NK-92 (cell line): ENCODE data around the gene TBCK.

ENCODE experiments used
- DNase-seq: peaks from one replicate; lab custom pipeline; 2025; ENCODE audit not compliant: unreplicated experiment; lab: John Stamatoyannopoulos, UW

Gene TBCK

GRCh38 chr4:106315968-106316772, at the start of gene TBCK, which contains the start of gene AIMP1:
Gene TBCK (minus strand): TSS chr4:106316209. CDS start chr4:106308960, 7,249 bp downstream.
Gene AIMP1 (plus strand): TSS chr4:106316550. CDS start chr4:106325010, 8,460 bp downstream.
- peak; percentile 23 for DNase-seq

- DNase-seq = no peak
Observed at GRCh38 chr4:106365613-106366012, 49.6 kb upstream of the TBCK start.

- DNase-seq = no peak
Observed at GRCh38 chr4:106364282-106364681, 48.3 kb upstream of the TBCK start.

GRCh38 chr4:106362086-106362825, 46.2 kb upstream of the TBCK start:
- DNase-seq = no peak

GRCh38 chr4:106358899-106359298, 42.9 kb upstream of the TBCK start:
- DNase-seq = no peak

- no peak for DNase-seq
Observed at GRCh38 chr4:106355193-106355592, 39.2 kb upstream of the TBCK start.

- no peak for DNase-seq
Observed at GRCh38 chr4:106353786-106354185, 37.8 kb upstream of the TBCK start.

- no peak for DNase-seq
Observed at GRCh38 chr4:106351016-106351415, 35.0 kb upstream of the TBCK start.

- DNase-seq = no peak
Observed at GRCh38 chr4:106347167-106347566, 31.2 kb upstream of the TBCK start.

- DNase-seq = no peak
Observed at GRCh38 chr4:106344647-106344970, 28.6 kb upstream of the TBCK start.

- no peak for DNase-seq
Observed at GRCh38 chr4:106343865-106344646, 28.0 kb upstream of the TBCK start.

GRCh38 chr4:106340774-106341173, 24.8 kb upstream of the TBCK start:
- no peak for DNase-seq

- DNase-seq = no peak
Observed at GRCh38 chr4:106339431-106339830, 23.4 kb upstream of the TBCK start.

GRCh38 chr4:106338671-106339070, 22.7 kb upstream of the TBCK start:
- DNase-seq = no peak

- DNase-seq = no peak
Observed at GRCh38 chr4:106337916-106338315, 21.9 kb upstream of the TBCK start.

GRCh38 chr4:106336618-106337017, 20.6 kb upstream of the TBCK start:
- DNase-seq = no peak

- DNase-seq = no peak
Observed at GRCh38 chr4:106334741-106335470, 18.9 kb upstream of the TBCK start.

GRCh38 chr4:106333186-106333585, 17.2 kb upstream of the TBCK start:
- no peak for DNase-seq

- DNase-seq = no peak
Observed at GRCh38 chr4:106329041-106329618, 13.1 kb upstream of the TBCK start.

GRCh38 chr4:106325800-106326199, 9.8 kb upstream of the TBCK start:
- no peak for DNase-seq

- DNase-seq = no peak
Observed at GRCh38 chr4:106323119-106323518, 7.1 kb upstream of the TBCK start.
